ENCODE results near the gene TOM1L1. TPM values are rescaled to one million over a fixed set of nuclear protein-coding genes. Genes with fewer than 3 reads are reported as not detected.

Gene TOM1L1
- total RNA-seq, 3 donors from 2014 or later (not counting 1 experiment from before 2014, with no cell fraction given) = not detected

DNA sequence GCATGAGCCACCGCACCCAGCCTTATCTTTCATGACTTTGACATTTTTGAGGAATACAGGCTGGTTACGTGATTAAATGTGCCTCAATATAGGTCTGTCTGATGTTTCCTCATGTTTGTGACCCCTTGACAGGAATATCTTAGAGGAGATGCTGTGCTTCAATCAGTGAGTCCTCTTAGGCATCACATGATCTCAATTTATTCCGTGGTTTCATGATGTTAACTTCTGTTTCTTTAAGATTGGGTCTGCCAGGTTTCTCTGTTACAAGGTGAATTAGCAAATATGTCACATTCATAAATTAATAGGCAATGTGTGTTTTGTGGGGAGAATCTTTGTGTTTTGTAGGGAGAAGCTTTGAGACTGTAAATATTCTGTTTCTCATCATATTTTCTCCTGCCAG is 71.2 kb downstream of the TOM1L1 start:
- Histone ChIP-seq H3K27ac (ENCODE audit: low read length) (no peak overlapping the region), H3K9me3 (ENCODE audit: control insufficient read depth, insufficient read depth, low read length) (no peaks in the 10 kb centered on the region), H3K4me3 (ENCODE audit: low read length) (no peak overlapping the region), H3K4me1 (ENCODE audit: control insufficient read depth, insufficient read depth, low read length) (peaks cover 14% of the 10 kb centered on the region), H3K27me3 (ENCODE audit: control insufficient read depth, insufficient read depth, low read length) (no peaks in the 10 kb centered on the region), H3K36me3 (ENCODE audit: control insufficient read depth, insufficient read depth, low read length) (no peaks in the 10 kb centered on the region)
- H3K36me3 Mint-ChIP-seq = no peaks in the 10 kb centered on the region
- ATAC-seq (no peak), DNase-seq (no peak)
- no peak for TF ChIP-seq CTCF (IDR thresholded peaks at IDR 0.05)
- H3K27ac Mint-ChIP-seq = no peak overlapping the region
- H3K27me3 Mint-ChIP-seq (ENCODE audit: low read depth in 2 of 2) = no peaks in the 10 kb centered on the region
- WGBS (ENCODE audit: insufficient coverage) = 97% methylated on average over 3 of the region's 3 CpGs
- intact Hi-C loops (cut with micrococcal nuclease) = no loop called here
- H3K4me1 Mint-ChIP-seq = no peaks in the 10 kb centered on the region
- H3K4me3 Mint-ChIP-seq = no peak overlapping the region
- H3K9me3 Mint-ChIP-seq = no peaks in the 10 kb centered on the region

DNA sequence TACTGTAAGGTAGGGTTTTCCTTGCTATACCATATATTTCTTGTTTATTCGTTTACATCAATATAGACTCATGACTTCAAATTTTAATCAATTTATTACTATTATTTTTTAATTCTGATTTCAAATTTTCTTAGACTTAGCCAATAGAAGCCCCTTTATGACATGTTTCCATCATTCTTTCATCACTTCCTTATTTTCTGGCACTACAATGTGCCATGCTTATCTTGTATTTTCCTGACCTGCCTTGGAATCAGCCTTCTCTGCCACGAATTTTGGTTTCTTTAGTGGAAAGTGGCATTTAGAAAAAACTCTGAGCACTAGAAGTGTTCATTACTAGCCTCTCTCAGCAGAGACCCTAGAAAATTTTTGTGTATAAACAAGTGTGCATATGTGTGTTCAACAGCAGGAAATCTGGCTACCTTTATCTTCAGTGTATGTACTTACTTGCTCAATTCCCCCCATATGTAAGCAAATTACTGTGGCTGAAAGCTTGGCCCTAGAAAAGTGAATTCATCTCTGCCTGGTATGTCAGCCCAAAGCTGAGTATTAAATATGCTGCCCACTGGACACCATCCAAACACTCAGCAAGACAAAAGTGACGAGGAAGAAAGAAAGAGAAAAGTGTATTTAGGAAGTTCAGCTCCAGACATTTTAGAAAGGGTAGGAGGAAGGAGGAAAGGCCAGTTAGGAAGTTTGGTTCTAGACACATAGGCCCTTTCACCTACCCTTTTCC is 71.9 kb downstream of the TOM1L1 start:
- no peak for TF ChIP-seq CTCF (IDR thresholded peaks at IDR 0.05)
- no peaks in the 10 kb centered on the region for H3K27me3 Mint-ChIP-seq (ENCODE audit: low read depth in 2 of 2)
- H3K36me3 Mint-ChIP-seq = no peaks in the 10 kb centered on the region
- no peaks in the 10 kb centered on the region for H3K27me3 ChIP-seq (ENCODE audit: control insufficient read depth, insufficient read depth, low read length)
- ATAC-seq = no peak
- H3K9me3 ChIP-seq (ENCODE audit: control insufficient read depth, insufficient read depth, low read length) = no peaks in the 10 kb centered on the region
- intact Hi-C loops (cut with micrococcal nuclease) = no loop called here
- DNase-seq = no peak
- H3K4me1 ChIP-seq (ENCODE audit: control insufficient read depth, insufficient read depth, low read length) = peaks cover 12% of the 10 kb centered on the region
- H3K27ac Mint-ChIP-seq = no peak overlapping the region
- no peaks in the 10 kb centered on the region for H3K4me1 Mint-ChIP-seq
- no peak overlapping the region for H3K4me3 Mint-ChIP-seq
- 89% methylated on average over 1 of the region's 3 CpGs for WGBS (ENCODE audit: insufficient coverage)
- H3K36me3 ChIP-seq (ENCODE audit: control insufficient read depth, insufficient read depth, low read length) = no peaks in the 10 kb centered on the region
- H3K4me3 ChIP-seq (ENCODE audit: low read length) = no peak overlapping the region
- H3K27ac ChIP-seq (ENCODE audit: low read length) = no peak overlapping the region
- H3K9me3 Mint-ChIP-seq = no peaks in the 10 kb centered on the region

DNA sequence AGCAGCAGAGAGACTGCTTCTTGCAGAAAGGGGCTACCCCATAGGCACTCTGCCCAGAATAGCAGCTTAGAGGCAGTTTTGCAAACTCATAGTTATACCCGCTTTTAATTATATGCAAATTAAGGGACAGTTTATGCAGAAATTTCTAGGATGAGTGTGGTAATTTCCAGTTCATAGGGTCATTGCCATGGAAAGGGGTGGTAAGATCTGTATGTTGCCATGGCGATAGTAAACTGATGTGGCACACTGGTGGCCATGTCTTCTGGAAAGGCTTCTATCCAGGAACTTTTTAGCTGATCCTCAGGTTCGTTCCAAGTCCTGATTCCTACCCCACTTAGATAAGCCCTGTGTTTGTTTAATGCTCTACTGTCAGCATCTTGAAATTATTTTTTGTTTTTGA is 74.1 kb downstream of the TOM1L1 start:
- Mint-ChIP-seq H3K36me3 (no peaks in the 10 kb centered on the region), H3K4me3 (no peak overlapping the region), H3K4me1 (no peaks in the 10 kb centered on the region), H3K27ac (no peak overlapping the region), H3K27me3 (ENCODE audit: low read depth in 2 of 2) (no peaks in the 10 kb centered on the region), H3K9me3 (no peaks in the 10 kb centered on the region)
- no peak for ATAC-seq
- intact Hi-C loops (cut with micrococcal nuclease) = no loop called here
- H3K9me3 ChIP-seq (ENCODE audit: control insufficient read depth, insufficient read depth, low read length) = no peaks in the 10 kb centered on the region
- no peak for DNase-seq
- no peak overlapping the region for H3K4me3 ChIP-seq (ENCODE audit: low read length)
- H3K4me1 ChIP-seq (ENCODE audit: control insufficient read depth, insufficient read depth, low read length) = peaks cover under 1% of the 10 kb centered on the region
- no peaks in the 10 kb centered on the region for H3K36me3 ChIP-seq (ENCODE audit: control insufficient read depth, insufficient read depth, low read length)
- no peak for TF ChIP-seq CTCF (IDR thresholded peaks at IDR 0.05)
- H3K27me3 ChIP-seq (ENCODE audit: control insufficient read depth, insufficient read depth, low read length) = no peaks in the 10 kb centered on the region
- no peak overlapping the region for H3K27ac ChIP-seq (ENCODE audit: low read length)
- WGBS (ENCODE audit: insufficient coverage) = 86% methylated on average over 3 of the region's 3 CpGs

DNA sequence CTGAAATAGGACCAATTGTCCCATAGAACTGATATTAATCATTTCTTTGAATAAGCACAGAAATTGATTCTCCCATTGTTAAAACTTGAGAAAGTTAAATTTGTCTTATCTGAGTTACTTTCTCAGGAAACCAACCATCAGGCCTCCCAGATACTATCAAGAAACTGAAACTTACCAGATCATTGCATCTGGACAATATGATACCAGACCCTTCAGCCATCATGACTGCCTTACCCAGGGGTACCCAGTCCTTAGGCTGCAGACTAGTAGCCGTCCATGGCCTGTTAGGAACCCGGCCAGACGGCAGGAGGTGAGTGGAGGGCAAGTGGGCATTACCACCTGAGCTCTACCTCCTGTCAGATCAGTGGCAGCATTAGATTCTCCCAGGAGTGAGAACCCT is 75.7 kb downstream of the TOM1L1 start:
- intact Hi-C loops (cut with micrococcal nuclease) = no loop called here

More for the DNA sequence above, 75.7 kb downstream of the TOM1L1 start:
- Mint-ChIP-seq H3K4me1 (no peaks in the 10 kb centered on the region), H3K27me3 (ENCODE audit: low read depth in 2 of 2) (no peaks in the 10 kb centered on the region), H3K27ac (no peak overlapping the region), H3K36me3 (no peaks in the 10 kb centered on the region), H3K4me3 (no peak overlapping the region), H3K9me3 (no peaks in the 10 kb centered on the region)
- H3K4me1 ChIP-seq (ENCODE audit: control insufficient read depth, insufficient read depth, low read length) = no peaks in the 10 kb centered on the region
- no peak overlapping the region for H3K4me3 ChIP-seq (ENCODE audit: low read length)
- no peak for TF ChIP-seq CTCF (IDR thresholded peaks at IDR 0.05)
- ATAC-seq (no peak), DNase-seq (no peak)
- H3K36me3 ChIP-seq (ENCODE audit: control insufficient read depth, insufficient read depth, low read length) = no peaks in the 10 kb centered on the region
- H3K9me3 ChIP-seq (ENCODE audit: control insufficient read depth, insufficient read depth, low read length) = peaks cover 8% of the 10 kb centered on the region
- H3K27me3 ChIP-seq (ENCODE audit: control insufficient read depth, insufficient read depth, low read length) = no peaks in the 10 kb centered on the region
- H3K27ac ChIP-seq (ENCODE audit: low read length) = no peak overlapping the region
- 92% methylated on average over 3 of the region's 3 CpGs for WGBS (ENCODE audit: insufficient coverage)
